ENCODE results near the gene SUCLG1.

The SUCLG1 gene

GRCh38 chr2:84460670-84461069, 1.6 kb upstream of the SUCLG1 start:
- no peak for DNase-seq

- DNase-seq: no peak
These were observed 907 bp upstream of the SUCLG1 start for GRCh38 chr2:84459944-84460429.

- no peak for DNase-seq
These were observed 496 bp downstream of the SUCLG1 start for GRCh38 chr2:84458551-84459017.

- no peak for DNase-seq
These were observed 1.4 kb downstream of the SUCLG1 start for GRCh38 chr2:84457686-84458085.

- DNase-seq: no peak
These were observed 2.9 kb downstream of the SUCLG1 start for GRCh38 chr2:84456156-84456555.

GRCh38 chr2:84454581-84454980, 4.5 kb downstream of the SUCLG1 start:
- no peak for DNase-seq

- DNase-seq: no peak
These were observed 6.5 kb downstream of the SUCLG1 start for GRCh38 chr2:84452624-84453023.

- DNase-seq: no peak
These were observed 7.5 kb downstream of the SUCLG1 start for GRCh38 chr2:84451579-84451978.

GRCh38 chr2:84450288-84451227, 8.5 kb downstream of the SUCLG1 start:
- no peak for DNase-seq

- no peak for DNase-seq
These were observed 9.4 kb downstream of the SUCLG1 start for GRCh38 chr2:84449711-84450110.

GRCh38 chr2:84449055-84449454, 10.0 kb downstream of the SUCLG1 start:
- DNase-seq: no peak

GRCh38 chr2:84443477-84443876, 15.6 kb downstream of the SUCLG1 start:
- DNase-seq: no peak

GRCh38 chr2:84442888-84443287, 16.2 kb downstream of the SUCLG1 start:
- DNase-seq: no peak

GRCh38 chr2:84441505-84441904, 17.6 kb downstream of the SUCLG1 start:
- no peak for DNase-seq

- DNase-seq: no peak
These were observed 18.0 kb downstream of the SUCLG1 start for GRCh38 chr2:84441036-84441435.

GRCh38 chr2:84435345-84436025, 23.6 kb downstream of the SUCLG1 start:
- DNase-seq: no peak

GRCh38 chr2:84429328-84429727, 29.8 kb downstream of the SUCLG1 start:
- no peak for DNase-seq

GRCh38 chr2:84427235-84428138, 31.6 kb downstream of the SUCLG1 start:
- DNase-seq: no peak

GRCh38 chr2:84425310-84425709, 33.8 kb downstream of the SUCLG1 start:
- DNase-seq: no peak

GRCh38 chr2:84424152-84424551, 34.9 kb downstream of the SUCLG1 start:
- DNase-seq: no peak

GRCh38 chr2:84421791-84422190, 37.3 kb downstream of the SUCLG1 start:
- DNase-seq: no peak

GRCh38 chr2:84421197-84421596, 37.9 kb downstream of the SUCLG1 start:
- DNase-seq: no peak

Measured in NCI-H1092 treated with DMSO at 0.1 percent for 48 hours (cell line).